Occipital lobe (tissue), 2 donors: ENCODE data around the gene ST7. TPM values are rescaled to one million over a fixed set of nuclear protein-coding genes. Genes with fewer than 3 reads are reported as not detected.

Source experiments
- DNase-seq: peaks from one replicate; lab custom pipeline; 2025; lab: John Stamatoyannopoulos, UW
- total RNA-seq: library from RNA; depleted of rRNA; stranded (reverse); fragments of >200 nt; gene quantifications from one replicate; pipeline ENCODE4 v1.2.3, GENCODE V29; 2014

ST7 gene
- total RNA-seq, 1 donor from 2014 or later: 72.4 TPM

DNA sequence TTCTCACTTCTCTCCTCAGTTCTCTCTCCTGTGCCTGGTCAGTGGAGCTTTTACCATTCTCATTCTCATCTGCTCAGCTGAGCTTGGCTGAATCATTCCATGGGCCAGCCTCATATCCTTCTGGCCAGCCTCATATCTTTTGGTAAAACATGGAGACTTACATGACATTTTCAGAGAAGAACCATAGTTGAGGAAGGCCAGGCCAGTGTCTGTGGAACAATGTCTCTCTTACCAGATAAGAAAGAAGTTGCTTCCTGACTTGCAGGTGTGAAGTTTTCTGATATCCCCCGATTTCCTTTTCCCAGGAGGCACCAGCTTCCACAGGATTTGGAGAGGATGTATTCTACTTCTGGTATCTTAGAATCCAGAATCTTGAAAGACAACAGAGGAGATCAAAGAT lies 24.7 kb downstream of the ST7 start:
- DNase-seq: no peak

DNA sequence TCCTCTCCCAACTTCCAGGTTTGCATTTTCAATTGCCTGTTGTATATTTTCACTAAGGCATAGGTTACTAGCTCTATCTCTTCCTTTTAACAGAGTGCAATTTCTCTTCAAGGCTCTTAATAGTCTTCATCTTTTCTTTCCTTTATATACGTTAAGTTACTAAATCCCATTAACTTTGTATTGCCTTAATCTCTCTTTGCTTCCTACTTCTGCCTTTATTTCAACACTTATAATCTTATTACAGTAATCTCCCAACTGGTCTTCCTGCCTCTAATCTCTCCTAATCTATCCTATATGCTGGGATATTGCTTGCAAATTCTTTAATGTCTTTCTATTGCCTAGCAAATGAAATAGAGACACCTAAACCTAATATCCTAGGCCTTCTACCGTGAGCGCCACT lies 26.1 kb downstream of the ST7 start:
- DNase-seq: no peak

DNA sequence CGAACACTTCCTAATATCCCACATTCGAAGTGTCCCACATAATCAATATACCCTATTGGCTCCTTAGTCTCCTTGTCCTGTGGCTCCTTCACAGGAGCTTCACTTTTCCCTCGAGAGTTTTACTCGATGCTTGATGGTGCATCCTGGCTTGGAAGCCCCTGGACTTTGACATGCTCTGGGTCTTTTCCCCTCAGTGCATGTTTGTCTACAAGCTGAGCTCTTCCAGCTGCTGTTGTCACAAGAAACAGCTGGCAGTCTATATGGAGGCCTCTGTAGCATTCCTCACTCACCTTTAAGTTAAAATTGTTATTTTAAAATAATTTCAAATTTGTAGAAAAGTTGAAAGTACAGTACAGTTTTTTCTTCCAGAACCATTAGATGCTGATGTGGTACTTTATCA lies 27.1 kb downstream of the ST7 start:
- DNase-seq: no peak

DNA sequence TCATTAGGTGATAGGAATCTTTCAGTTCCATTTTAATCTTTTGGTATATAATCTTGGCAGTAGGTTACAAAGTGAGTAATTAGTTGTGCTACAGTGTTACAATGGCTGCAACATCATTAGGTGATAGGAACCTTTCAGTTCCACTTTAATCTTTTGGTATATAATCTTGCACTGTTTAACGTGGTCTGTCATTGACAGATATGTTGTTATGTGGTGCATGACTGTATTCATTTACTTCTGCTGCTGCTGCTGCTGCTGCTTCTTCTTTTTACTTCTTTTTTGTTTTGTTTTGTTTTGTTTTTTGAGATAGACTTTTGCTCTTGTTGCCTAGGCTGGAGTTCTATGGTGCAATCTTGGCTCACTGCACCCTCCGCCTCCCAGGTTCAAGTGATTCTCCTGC lies 28.6 kb downstream of the ST7 start:
- DNase-seq: no peak

DNA sequence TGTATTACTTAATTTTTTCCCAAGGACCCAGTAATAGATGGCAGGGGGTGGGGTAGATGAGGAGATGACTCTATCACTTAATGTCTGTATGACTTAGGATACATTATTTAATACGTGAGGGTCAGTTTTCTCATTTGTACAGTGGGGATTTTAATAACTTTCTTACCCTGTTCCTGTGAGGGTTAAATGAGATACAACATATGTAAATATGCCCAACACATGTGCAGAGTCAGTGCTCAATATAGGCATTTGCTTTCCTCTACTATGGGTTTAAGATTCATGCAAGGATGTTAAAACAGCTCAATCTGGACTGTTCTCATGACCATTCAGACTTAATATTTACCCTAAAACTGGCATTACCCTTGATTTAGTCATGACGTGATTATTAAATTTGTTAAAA lies 31.2 kb downstream of the ST7 start:
- DNase-seq: no peak

DNA sequence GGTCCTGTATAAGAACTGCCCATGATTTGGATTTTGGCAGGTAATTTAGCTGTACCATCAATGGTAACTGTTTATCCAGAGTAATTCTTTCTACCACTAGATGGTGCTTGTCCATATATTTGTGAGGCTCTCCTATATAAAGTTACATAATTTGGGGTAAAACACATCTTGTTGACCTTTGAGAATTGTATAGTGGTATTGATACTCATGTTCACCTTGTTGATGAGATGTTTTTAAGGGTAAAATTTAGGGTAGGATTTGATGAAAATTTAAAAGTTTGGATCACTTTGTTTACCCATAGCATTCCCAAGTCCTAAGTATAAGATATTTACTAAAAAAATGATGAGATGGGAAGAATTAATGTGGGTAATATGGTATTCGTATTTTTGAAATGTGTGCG lies 31.6 kb downstream of the ST7 start:
- no peak for DNase-seq

DNA sequence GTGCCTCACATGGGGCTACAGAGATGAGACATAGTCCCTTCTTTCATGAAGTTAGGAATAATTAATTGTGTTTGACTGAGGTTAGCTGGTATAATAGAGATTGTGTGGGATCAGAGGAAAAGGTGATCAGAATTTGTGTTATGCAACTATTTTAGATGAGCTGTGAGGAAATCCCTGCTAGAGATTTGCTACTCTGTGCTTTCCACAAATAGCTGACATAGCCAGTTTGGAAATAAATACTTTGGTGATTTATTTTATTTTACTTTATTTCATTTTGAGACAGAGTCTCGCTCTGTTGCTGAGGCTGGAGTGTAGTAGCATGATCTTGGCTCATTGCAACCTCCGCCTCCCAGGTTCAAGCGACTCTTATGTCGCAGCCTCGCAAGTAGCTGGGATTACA lies 32.3 kb downstream of the ST7 start:
- no peak for DNase-seq

DNA sequence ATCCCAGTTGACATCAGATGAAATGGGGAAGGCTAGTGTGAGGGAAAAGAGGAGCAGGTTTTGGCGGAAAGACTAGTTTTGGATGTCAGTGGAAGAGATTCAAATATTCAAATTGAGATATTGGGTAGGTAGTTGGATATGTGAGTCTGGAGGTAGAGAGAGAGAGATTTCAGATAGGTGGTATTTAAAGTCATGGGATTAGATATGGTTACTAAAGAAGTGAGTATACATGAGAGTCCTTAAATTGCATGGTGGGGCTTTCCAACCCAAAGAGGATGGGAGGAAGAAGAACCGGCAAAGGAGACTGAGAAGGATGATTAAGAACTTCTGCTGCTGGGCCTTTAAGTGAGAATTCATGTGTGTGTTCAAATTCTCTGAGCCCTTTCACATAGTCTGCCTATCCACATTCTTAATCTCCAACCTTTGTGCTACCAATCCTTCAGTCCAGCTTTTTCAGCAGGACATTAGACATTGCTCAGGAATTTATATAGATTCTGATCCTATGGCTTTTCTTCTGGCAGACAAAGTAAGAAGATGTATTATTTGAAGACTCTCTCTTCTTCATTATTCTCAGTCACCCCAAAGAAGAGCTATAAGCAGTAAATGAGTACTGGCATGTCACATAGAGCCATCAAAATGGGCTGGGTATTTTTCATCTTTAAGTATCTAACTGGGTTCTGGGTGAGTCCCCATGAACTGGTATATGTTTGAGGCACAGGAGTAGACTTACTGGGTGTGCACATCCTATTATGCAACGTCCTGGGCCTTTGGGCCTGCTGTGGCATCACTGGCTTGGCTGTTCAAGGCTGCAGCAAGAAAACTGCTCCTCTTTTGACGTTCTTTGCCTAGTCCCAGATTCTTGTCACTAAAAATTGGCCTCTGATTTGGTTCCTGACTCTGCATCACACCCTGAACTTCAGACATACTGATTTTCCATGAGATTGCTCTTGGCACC lies 33.6 kb downstream of the ST7 start:
- no peak for DNase-seq

DNA sequence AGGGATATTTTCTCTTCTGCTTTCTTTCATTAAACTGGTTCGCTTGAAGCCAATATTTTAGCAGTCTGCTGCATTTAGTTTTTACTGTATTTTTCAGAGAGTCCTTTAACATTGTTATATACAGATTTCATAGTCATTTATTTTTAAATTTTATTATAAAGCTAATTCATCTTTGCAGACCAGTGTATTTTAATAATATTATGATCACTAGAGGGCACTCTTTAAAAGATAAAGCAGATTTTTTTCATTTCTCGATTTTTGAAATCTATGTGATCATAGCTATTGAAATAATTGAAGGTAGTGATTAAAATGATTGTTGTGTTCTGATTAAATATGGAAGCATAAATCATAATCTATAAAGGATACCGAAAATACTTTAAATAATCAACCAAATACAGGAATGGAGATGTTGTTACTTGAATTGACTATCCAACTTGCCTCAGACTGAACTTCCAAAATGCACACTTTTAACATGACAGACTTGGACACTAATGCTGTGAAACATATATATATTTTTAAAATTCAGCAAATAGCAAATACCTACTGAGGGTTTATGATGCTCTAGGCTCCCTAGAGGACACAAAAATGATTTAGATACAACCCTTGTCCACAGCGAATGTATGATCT lies 35.2 kb downstream of the ST7 start:
- DNase-seq: no peak

DNA sequence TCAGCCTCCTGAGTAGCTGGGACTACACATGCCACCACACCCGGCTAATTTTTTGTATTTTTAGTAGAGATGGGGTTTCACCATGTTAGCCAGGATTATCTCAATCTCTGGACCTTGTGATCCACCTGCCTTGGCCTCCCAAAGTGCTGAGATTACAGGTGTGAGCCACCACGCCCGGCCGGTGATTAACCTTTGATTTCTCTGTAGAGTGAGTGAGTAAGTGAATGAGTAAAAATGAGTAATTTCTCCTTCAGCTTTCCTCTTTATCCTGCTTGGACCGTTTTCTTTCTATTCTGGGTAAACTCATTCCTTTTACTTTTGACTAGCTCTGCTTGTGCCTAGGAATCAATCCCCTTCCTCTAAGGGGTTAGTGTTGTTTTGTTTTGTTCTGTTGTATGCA lies 36.8 kb downstream of the ST7 start:
- DNase-seq: no peak

DNA sequence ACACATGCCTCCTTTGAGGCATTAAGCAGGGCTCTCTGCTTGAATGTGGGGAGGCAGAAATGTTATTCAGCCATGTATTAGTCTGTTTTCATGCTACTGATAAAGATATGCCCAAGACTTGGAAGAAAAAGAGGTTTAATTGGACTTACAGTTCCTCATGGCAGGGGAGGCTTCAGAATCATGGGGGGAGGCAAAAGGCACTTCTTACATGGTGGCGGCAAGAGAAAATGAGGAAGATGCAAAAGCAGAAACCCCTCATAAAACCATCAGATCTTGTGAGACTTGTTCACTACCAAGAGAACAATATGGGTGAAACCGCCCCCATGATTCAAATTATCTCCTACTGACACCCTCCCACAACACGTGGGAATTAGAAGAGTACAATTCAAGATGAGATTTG lies 37.9 kb downstream of the ST7 start:
- no peak for DNase-seq

DNA sequence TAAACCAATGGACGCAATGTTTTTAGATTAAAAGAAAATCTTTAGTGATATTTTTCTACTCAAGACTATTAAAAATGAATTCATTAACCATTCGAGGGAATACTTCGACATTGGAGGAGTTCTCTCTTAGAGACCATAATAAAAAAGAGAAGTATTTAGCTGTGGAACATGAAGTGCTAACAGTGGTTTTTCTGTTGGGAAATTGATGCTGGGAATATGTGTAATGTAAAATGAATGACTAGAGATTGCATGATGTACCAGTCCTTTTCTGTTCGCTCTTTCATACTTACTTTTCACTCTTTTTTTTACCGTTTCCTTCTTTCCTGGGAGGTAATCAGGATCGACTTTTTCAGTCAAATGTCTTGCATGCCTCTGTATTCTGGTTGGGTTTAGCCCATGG lies 41.3 kb downstream of the ST7 start:
- no peak for DNase-seq

DNA sequence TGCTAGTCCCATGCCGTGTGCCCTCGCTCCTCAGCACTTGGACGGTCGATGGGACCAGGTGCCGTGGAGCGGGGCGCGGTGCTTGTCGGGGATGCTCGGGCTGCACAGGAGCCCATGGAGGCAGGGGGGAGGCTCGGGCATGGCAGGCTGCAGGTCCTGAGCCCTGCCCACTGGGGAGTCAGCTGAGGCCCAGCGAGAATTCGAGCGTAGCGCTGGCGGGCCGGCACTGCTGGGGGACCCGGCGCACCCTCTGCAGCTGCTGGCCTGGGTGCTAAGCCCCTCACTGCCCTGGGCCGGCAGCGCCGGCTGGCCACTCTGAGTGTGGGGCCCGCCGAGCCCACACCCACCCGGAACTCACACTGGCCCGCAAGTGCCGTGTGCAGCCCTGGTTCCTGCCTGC lies 44.7 kb downstream of the ST7 start:
- no peak for DNase-seq

DNA sequence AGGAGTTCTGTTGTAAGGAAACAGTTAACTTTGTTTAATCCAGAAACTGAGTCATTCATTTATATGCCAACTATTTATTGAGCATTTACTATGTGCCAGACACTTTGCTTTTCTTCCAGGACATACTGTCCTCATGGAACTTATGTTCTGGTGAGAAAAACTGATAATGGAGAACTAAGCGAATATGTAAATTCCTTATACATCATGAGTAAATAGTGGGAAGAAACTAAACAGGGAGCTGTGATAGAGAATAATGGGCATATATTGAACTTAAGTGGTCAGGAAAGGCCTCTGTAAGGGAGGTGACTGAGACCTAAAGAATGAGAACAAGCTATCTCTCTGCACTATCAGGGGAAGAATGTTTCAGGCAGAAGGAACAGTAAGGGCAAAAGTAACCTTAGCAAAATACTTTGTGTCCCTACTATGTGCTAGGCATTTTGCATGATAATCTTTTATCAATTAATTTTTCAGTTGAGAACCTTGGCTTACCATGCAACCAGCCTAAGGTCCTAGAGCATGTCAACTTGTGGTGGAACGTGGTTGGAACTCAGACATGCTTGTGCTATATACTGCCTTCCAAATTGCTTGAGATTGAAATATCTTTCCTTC lies 45.4 kb downstream of the ST7 start:
- no peak for DNase-seq

DNA sequence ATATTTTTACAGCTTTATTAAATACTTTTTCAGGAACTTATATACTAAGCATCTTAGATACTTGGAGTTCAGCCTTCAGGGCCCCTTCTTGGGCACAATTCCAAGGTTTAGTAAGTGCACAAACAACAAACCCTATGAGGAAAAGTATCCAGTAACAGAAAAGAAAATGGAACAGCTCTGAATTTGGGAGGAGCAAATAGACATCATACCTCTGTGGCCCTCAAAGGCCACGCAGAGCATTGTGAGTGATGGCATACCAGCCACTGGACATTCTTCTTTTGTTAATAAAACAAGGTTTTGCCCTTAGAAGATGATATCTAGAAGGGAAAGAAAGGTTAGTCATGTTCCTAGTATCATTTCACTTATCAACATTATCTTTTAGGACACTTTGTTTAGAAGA lies 46.0 kb downstream of the ST7 start:
- no peak for DNase-seq

DNA sequence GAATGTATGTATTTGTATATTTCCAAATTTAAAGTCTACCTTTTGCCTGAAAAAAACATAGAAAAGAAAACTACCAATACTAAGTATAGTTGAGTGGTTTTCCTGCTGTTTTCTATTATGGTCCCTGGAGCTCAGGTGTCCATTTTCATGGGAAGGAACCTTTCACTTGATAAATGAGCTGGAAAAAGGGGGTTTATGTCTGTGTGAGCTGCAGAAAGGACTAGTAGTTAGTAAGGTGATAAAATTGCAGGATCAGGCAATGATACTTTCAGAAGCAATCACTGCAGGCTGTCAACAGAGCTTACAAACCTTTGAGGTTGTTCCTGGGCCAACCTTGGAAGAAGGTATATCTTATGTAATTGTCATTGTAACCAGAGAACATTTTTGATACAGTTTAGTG lies 48.0 kb downstream of the ST7 start:
- no peak for DNase-seq

DNA sequence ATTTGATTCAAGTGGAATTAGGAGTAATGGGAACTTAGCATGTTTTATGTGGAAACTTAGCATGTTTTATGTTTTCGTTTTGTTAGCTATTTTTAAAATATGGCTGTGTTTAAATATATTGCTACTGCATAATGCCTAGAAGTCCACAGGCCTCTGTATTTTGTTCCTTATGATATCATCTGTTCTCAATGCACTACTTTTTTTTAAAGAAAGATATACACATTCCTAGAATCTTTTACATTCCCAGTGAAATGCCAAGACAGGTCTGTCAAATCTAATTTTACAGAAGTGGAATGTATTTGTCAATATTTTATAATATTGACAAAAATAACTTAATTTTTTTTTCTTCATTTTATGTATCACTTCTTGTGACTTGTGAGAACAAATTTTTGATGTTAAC lies 51.6 kb downstream of the ST7 start:
- no peak for DNase-seq

DNA sequence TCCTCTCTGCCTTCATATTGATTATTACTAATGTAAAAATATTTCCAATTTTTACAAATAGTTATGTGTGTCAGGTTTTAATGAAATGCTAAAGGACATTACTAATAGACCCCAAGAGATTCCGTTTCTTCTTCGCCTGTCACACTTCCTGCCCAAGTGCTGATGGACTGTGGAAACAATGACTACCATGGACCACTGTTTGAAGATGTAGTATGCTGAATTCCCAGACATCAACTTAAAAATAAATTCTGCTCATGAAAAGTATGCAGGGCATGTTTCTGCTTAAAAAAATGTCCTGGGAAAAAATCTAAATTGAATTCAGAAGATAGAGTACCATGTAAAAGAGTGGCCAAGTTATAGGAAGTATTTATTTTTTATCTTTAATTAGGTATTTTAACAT lies 52.1 kb downstream of the ST7 start:
- no peak for DNase-seq

DNA sequence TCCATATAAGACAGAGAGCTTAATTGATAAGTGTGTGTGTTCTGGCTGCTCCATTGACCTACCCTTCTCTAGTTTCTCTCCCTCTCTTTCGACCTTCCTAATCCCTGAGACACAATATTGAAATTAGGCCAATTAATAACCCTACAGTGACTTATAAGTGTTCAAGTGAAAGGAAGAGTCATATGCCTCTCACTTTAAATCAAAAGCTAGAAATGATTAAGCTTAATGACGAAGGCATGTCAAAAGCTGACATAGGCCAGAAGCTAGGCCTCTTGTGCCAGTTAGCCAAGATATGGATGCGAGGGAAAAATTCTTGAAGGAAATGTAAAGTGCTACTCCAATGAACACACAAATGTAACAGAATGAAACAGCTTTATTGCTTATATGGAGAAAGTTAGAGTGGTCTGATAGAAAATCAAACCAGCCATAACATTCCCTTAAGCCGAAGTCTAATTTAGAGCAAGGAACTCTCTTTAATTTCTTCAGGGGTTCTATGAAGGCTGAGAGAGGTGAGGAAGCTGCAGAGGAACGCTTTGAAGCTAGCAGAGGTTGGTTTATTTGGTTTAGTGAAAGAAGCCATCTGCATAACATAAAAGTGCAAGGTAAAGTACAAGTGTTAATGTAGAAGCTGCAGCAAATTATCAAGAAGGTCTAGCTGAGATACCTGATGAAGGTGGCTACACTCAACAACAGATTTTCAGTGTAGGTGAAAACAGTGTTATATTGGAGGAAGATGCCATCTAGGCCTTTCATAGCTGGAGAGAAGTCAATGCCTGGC lies 53.8 kb downstream of the ST7 start:
- no peak for DNase-seq

DNA sequence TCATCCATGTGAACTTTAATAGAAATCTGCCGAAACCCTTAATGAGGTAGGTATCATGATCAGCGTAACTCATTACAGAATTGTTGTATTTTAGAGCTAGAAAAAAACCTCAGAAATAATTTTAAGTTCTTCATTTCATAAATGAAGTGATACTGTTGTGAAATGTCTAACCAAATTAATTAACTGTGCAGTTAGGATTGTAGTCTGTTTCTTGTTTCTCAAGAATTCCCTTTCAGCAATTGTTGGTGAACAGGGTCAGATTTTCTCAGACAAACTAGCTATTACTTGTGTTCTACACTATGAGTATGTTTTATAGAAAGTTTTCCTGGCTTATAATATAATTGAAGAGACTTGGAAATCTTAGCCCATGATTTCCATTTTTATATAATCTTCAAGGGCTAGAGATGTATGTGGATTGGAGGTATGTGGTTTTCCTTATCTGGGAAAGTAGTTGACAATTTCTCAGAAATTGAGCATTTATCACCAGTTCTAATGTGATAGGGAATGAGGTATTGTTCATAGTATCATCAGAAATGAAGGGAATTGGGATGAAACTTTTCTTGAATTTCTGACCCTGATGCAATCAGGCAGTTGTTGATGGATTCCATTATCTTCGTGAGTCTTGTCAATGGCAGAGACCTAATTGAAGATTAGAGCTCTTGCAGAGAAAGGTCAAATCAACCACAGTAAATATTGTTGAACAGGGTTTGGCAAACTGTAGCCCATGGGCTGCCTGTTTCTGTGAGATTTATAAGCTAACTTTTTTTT lies 55.0 kb downstream of the ST7 start:
- no peak for DNase-seq

DNA sequence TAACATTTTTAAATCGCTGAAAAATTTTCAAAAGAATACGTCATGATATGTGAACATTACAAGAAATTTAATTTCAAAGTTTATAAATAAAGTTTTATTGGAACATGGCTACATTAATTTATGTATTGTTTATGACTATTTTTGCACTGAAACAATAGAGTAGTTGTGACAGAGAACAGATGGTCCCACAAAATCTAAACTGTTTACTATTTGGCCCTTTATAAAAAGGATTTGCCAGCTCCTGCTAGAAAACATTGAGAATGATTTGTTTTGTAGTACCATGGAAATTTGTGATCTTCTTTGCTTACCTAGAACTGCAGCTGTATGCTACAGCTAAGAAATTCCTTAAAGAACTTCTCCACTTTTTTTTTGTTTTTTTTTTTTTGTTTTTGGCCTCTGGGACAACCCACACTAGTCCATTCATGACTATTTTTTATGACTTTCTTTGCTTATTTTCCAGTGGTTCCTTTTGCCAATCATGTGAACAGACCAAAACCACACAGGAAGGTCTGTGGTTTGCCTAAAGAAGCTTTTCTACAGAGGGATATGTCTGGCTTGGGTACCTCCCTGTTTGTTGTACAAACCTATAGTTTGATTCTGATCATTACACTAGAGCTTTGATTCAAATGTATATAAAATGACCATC lies 55.7 kb downstream of the ST7 start:
- DNase-seq: no peak
